Measurements from ENCODE around the gene SHQ1.

DNA sequence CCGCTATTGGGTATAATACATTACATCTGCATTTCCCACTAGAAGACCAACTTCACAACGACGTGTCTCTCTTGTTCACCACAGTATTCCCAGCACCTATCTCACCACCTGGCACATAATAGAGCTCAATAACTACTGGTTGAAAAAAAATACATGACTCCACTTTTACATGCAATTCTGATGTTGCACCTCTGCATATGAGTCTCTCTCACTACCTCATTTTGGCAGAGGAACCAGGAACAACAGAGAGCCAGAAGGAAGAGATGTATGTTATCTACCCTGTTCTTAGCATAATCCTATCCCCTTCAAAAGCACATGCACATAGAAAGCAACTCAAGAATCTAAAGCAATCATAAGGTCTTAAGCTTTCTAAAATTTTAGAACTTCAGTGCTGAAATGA is 61.6 kb downstream of the SHQ1 start:
- TF ChIP-seq, protein P1, sequence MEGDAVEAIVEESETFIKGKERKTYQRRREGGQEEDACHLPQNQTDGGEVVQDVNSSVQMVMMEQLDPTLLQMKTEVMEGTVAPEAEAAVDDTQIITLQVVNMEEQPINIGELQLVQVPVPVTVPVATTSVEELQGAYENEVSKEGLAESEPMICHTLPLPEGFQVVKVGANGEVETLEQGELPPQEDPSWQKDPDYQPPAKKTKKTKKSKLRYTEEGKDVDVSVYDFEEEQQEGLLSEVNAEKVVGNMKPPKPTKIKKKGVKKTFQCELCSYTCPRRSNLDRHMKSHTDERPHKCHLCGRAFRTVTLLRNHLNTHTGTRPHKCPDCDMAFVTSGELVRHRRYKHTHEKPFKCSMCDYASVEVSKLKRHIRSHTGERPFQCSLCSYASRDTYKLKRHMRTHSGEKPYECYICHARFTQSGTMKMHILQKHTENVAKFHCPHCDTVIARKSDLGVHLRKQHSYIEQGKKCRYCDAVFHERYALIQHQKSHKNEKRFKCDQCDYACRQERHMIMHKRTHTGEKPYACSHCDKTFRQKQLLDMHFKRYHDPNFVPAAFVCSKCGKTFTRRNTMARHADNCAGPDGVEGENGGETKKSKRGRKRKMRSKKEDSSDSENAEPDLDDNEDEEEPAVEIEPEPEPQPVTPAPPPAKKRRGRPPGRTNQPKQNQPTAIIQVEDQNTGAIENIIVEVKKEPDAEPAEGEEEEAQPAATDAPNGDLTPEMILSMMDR (conservative IDR thresholded peaks at IDR 0.05; ENCODE audit: low read depth, low read length), result no peak
- TF ChIP-seq, protein P2, sequence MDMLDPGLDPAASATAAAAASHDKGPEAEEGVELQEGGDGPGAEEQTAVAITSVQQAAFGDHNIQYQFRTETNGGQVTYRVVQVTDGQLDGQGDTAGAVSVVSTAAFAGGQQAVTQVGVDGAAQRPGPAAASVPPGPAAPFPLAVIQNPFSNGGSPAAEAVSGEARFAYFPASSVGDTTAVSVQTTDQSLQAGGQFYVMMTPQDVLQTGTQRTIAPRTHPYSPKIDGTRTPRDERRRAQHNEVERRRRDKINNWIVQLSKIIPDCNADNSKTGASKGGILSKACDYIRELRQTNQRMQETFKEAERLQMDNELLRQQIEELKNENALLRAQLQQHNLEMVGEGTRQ (IDR thresholded peaks at IDR 0.05; ENCODE audit: low read depth, low read length), result no peak
- TF ChIP-seq POLR2A (IDR thresholded peaks at IDR 0.05; ENCODE audit: low read depth, low read length), result no peak
- TF ChIP-seq MAFK (IDR thresholded peaks at IDR 0.05; ENCODE audit: low read depth, low read length), result no peak
- TF ChIP-seq CEBPB (IDR thresholded peaks at IDR 0.05; ENCODE audit: low read depth, low read length), result no peak
- TF ChIP-seq RFX5 (IDR thresholded peaks at IDR 0.05; ENCODE audit: low read depth, low read length), result no peak
- TF ChIP-seq SMC3 (IDR thresholded peaks at IDR 0.05; ENCODE audit: low read depth, low read length), result no peak
- TF ChIP-seq, protein P3, sequence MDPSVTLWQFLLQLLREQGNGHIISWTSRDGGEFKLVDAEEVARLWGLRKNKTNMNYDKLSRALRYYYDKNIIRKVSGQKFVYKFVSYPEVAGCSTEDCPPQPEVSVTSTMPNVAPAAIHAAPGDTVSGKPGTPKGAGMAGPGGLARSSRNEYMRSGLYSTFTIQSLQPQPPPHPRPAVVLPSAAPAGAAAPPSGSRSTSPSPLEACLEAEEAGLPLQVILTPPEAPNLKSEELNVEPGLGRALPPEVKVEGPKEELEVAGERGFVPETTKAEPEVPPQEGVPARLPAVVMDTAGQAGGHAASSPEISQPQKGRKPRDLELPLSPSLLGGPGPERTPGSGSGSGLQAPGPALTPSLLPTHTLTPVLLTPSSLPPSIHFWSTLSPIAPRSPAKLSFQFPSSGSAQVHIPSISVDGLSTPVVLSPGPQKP (IDR thresholded peaks at IDR 0.05; ENCODE audit: borderline replicate concordance, low read depth, low read length), result no peak
- no peak for TF ChIP-seq RAD21 (IDR thresholded peaks at IDR 0.05; ENCODE audit: low read length)
